NCI-H146 treated with DMSO at 0.1 percent for 48 hours (cell line): Measurements from ENCODE around the gene CR1.
"Not testable (repeated sequence)": the region's sequence is repeated elsewhere in the genome, so short reads cannot be mapped to it uniquely, and the experiment has no call there.

Experiments
- DNase-seq: peaks from one replicate; lab custom pipeline; 2025; ENCODE audit not compliant: unreplicated experiment; lab: John Stamatoyannopoulos, UW

Gene CR1

GRCh38 chr1:207579436-207579799 is 83.5 kb downstream of the CR1 start:
- peak; percentile 15 for DNase-seq

GRCh38 chr1:207581496-207582153 is 85.7 kb downstream of the CR1 start:
- DNase-seq = no peak

GRCh38 chr1:207589506-207589905 is 93.5 kb downstream of the CR1 start:
- not testable (repeated sequence) for DNase-seq

- DNase-seq = not testable (repeated sequence)
Measured at GRCh38 chr1:207591205-207591604, 95.2 kb downstream of the CR1 start.

- not testable (repeated sequence) for DNase-seq
Measured at GRCh38 chr1:207594095-207594494, 98.1 kb downstream of the CR1 start.

- DNase-seq = no peak
Measured at GRCh38 chr1:207603777-207604176, 107.8 kb downstream of the CR1 start.

- DNase-seq = no peak
Measured at GRCh38 chr1:207605444-207606361, 109.7 kb downstream of the CR1 start.

GRCh38 chr1:207606362-207606755 is 110.4 kb downstream of the CR1 start:
- DNase-seq = no peak

GRCh38 chr1:207612762-207613161 is 116.8 kb downstream of the CR1 start:
- no peak for DNase-seq

- DNase-seq = peak; percentile 23
Measured at GRCh38 chr1:207619871-207620542, 124.0 kb downstream of the CR1 start.

- DNase-seq = no peak
Measured at GRCh38 chr1:207620543-207620893, 124.6 kb downstream of the CR1 start.

GRCh38 chr1:207625504-207626071 is 129.6 kb downstream of the CR1 start:
- not testable (repeated sequence) for DNase-seq

- DNase-seq = no peak
Measured at GRCh38 chr1:207626972-207627337, 131.0 kb downstream of the CR1 start.

- no peak for DNase-seq
Measured at GRCh38 chr1:207627496-207627895, 131.5 kb downstream of the CR1 start.

GRCh38 chr1:207628776-207629175 is 132.8 kb downstream of the CR1 start:
- DNase-seq = no peak

- DNase-seq = no peak
Measured at GRCh38 chr1:207631137-207631536, 135.2 kb downstream of the CR1 start.

GRCh38 chr1:207633226-207633625 is 137.3 kb downstream of the CR1 start:
- DNase-seq = no peak

- not testable (repeated sequence) for DNase-seq
Measured at GRCh38 chr1:207633699-207634289, 137.8 kb downstream of the CR1 start.

- DNase-seq = not testable (repeated sequence)
Measured at GRCh38 chr1:207634293-207634692, 138.3 kb downstream of the CR1 start.

GRCh38 chr1:207635569-207636186 is 139.7 kb downstream of the CR1 start:
- DNase-seq = not testable (repeated sequence)
